ENCODE results near the gene NUDT19. TPM values are rescaled to one million over a fixed set of nuclear protein-coding genes. Genes with fewer than 3 reads are reported as not detected.

NUDT19 gene
- total and polyA plus RNA-seq, 4 donors = 4.6 to 9.2 (median 6.6) TPM

DNA sequence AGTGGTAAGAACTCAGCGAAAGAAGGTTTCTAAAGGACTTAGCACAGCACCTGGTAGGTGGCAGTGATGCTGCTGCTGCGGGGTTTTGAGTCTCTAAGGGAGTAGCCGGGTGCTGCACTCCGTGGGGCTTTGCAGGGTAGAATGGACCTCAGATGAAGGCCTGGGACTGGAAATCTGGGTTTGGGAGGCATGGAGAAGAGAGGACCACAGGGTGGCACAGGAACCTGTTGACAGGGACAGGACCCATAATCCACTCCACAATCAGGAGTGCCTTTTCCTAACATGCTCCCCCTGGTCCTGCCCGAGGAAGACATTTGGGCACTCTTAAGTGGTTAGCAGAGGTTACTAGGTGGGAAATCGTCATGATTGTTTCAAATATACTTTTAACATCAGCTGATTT is 57.7 kb downstream of the NUDT19 start:
- peaks cover 0 to 2% (median 0%) of the 10 kb centered on the region in 4 donors for H3K27me3 ChIP-seq (ENCODE audit: control insufficient read depth in 4 of 4, insufficient read depth in 4 of 4, low read length in 3 of 4)
- no peaks in the 10 kb centered on the region for H3K9me3 ChIP-seq (ENCODE audit: control insufficient read depth in 4 of 4, low read length in 3 of 4)
- DNase-seq (ENCODE audit: low spot score) = no peak
- H3K4me1 ChIP-seq (ENCODE audit: control insufficient read depth in 4 of 4, insufficient read depth in 4 of 4, low read length in 3 of 4) = no peaks in the 10 kb centered on the region
- no peak overlapping the region for H3K4me3 ChIP-seq (ENCODE audit: low read depth in 1 of 3, low read length in 3 of 3)
- H3K36me3 ChIP-seq (ENCODE audit: control insufficient read depth in 4 of 4, insufficient read depth in 3 of 4, low read depth in 1 of 4, low read length in 3 of 4) = no peaks in the 10 kb centered on the region
- TF ChIP-seq, protein P1, sequence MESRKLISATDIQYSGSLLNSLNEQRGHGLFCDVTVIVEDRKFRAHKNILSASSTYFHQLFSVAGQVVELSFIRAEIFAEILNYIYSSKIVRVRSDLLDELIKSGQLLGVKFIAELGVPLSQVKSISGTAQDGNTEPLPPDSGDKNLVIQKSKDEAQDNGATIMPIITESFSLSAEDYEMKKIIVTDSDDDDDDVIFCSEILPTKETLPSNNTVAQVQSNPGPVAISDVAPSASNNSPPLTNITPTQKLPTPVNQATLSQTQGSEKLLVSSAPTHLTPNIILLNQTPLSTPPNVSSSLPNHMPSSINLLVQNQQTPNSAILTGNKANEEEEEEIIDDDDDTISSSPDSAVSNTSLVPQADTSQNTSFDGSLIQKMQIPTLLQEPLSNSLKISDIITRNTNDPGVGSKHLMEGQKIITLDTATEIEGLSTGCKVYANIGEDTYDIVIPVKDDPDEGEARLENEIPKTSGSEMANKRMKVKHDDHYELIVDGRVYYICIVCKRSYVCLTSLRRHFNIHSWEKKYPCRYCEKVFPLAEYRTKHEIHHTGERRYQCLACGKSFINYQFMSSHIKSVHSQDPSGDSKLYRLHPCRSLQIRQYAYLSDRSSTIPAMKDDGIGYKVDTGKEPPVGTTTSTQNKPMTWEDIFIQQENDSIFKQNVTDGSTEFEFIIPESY (IDR thresholded peaks at IDR 0.05) = no peak
- TF ChIP-seq, protein P2, sequence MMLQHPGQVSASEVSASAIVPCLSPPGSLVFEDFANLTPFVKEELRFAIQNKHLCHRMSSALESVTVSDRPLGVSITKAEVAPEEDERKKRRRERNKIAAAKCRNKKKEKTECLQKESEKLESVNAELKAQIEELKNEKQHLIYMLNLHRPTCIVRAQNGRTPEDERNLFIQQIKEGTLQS (IDR thresholded peaks at IDR 0.05) = no peak
- no peak for TF ChIP-seq YY1 (IDR thresholded peaks at IDR 0.05)
- TF ChIP-seq, protein P3, sequence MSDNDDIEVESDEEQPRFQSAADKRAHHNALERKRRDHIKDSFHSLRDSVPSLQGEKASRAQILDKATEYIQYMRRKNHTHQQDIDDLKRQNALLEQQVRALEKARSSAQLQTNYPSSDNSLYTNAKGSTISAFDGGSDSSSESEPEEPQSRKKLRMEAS (IDR thresholded peaks at IDR 0.05) = no peak
- no peak for TF ChIP-seq RAD21 (IDR thresholded peaks at IDR 0.05)
- no peak for TF ChIP-seq FOXA1 (IDR thresholded peaks at IDR 0.05)
- TF ChIP-seq, protein P4, sequence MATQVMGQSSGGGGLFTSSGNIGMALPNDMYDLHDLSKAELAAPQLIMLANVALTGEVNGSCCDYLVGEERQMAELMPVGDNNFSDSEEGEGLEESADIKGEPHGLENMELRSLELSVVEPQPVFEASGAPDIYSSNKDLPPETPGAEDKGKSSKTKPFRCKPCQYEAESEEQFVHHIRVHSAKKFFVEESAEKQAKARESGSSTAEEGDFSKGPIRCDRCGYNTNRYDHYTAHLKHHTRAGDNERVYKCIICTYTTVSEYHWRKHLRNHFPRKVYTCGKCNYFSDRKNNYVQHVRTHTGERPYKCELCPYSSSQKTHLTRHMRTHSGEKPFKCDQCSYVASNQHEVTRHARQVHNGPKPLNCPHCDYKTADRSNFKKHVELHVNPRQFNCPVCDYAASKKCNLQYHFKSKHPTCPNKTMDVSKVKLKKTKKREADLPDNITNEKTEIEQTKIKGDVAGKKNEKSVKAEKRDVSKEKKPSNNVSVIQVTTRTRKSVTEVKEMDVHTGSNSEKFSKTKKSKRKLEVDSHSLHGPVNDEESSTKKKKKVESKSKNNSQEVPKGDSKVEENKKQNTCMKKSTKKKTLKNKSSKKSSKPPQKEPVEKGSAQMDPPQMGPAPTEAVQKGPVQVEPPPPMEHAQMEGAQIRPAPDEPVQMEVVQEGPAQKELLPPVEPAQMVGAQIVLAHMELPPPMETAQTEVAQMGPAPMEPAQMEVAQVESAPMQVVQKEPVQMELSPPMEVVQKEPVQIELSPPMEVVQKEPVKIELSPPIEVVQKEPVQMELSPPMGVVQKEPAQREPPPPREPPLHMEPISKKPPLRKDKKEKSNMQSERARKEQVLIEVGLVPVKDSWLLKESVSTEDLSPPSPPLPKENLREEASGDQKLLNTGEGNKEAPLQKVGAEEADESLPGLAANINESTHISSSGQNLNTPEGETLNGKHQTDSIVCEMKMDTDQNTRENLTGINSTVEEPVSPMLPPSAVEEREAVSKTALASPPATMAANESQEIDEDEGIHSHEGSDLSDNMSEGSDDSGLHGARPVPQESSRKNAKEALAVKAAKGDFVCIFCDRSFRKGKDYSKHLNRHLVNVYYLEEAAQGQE (IDR thresholded peaks at IDR 0.05) = no peak
- TF ChIP-seq NR2F2 (IDR thresholded peaks at IDR 0.05) = no peak
- TF ChIP-seq RXRA (IDR thresholded peaks at IDR 0.05) = no peak
- TF ChIP-seq GABPA (IDR thresholded peaks at IDR 0.05 in 1 of 2, conservative IDR thresholded peaks at IDR 0.05 in 1 of 2) = no peak
- H3K9ac ChIP-seq (ENCODE audit: low read depth in 1 of 2, low read length in 2 of 2) = no peak overlapping the region
- H3K27ac ChIP-seq (ENCODE audit: low read depth in 1 of 2, low read length in 2 of 2) = no peak overlapping the region
- WGBS = 71% methylated on average over 6 of the region's 6 CpGs

DNA sequence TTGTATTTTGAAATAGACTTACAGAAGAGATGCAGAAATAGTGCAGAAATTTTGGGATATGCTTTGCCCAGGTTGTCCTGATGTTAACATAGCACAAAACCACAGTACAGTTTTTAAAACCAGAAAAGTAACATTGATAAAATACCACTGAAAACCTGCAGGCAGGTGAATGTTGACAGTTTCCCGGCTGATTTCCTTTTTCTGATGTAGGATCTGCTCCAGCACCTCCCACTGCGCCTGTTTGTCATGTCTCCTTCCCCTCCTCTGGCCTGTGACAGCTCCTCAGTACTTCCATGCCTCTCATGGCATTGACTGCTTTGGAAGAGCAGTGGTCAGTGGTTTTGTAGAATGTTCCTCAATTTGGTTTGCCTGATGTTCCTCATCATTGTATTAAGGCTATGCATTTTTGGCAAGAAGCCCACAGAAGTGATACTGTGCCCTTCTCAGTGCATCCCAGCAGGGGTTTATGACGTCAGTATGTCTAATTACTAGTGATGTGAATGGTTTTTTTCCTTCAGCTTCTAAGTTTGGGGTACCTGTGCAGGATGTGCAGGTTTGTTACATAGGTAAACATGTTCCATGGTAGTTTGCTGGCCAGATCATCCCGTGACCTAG is 58.9 kb downstream of the NUDT19 start:
- no peak overlapping the region for H3K9ac ChIP-seq (ENCODE audit: low read depth in 1 of 2, low read length in 2 of 2)
- DNase-seq (ENCODE audit: low spot score) = no peak

More for the DNA sequence above, 58.9 kb downstream of the NUDT19 start:
- H3K4me1 ChIP-seq (ENCODE audit: control insufficient read depth in 4 of 4, insufficient read depth in 4 of 4, low read length in 3 of 4) = no peaks in the 10 kb centered on the region
- H3K9me3 ChIP-seq (ENCODE audit: control insufficient read depth in 4 of 4, low read length in 3 of 4) = no peaks in the 10 kb centered on the region
- no peak overlapping the region for H3K4me3 ChIP-seq (ENCODE audit: low read depth in 1 of 3, low read length in 3 of 3)
- H3K27me3 ChIP-seq (ENCODE audit: control insufficient read depth in 4 of 4, insufficient read depth in 4 of 4, low read length in 3 of 4) = peaks cover 0 to 5% (median 0%) of the 10 kb centered on the region in 4 donors
- H3K27ac ChIP-seq (ENCODE audit: low read depth in 1 of 2, low read length in 2 of 2) = no peak overlapping the region
- TF ChIP-seq HNF4G (IDR thresholded peaks at IDR 0.05) (no peak), RAD21 (IDR thresholded peaks at IDR 0.05) (no peak), YY1 (IDR thresholded peaks at IDR 0.05) (no peak), SP1 (IDR thresholded peaks at IDR 0.05) (no peak), TAF1 (conservative IDR thresholded peaks at IDR 0.05) (no peak), GABPA (IDR thresholded peaks at IDR 0.05 in 1 of 2, conservative IDR thresholded peaks at IDR 0.05 in 1 of 2) (no peak)
- TF ChIP-seq, protein P5, sequence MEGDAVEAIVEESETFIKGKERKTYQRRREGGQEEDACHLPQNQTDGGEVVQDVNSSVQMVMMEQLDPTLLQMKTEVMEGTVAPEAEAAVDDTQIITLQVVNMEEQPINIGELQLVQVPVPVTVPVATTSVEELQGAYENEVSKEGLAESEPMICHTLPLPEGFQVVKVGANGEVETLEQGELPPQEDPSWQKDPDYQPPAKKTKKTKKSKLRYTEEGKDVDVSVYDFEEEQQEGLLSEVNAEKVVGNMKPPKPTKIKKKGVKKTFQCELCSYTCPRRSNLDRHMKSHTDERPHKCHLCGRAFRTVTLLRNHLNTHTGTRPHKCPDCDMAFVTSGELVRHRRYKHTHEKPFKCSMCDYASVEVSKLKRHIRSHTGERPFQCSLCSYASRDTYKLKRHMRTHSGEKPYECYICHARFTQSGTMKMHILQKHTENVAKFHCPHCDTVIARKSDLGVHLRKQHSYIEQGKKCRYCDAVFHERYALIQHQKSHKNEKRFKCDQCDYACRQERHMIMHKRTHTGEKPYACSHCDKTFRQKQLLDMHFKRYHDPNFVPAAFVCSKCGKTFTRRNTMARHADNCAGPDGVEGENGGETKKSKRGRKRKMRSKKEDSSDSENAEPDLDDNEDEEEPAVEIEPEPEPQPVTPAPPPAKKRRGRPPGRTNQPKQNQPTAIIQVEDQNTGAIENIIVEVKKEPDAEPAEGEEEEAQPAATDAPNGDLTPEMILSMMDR (IDR thresholded peaks at IDR 0.05; ENCODE audit: low read depth, low read length, missing input control) = no peak
- H3K36me3 ChIP-seq (ENCODE audit: control insufficient read depth in 4 of 4, insufficient read depth in 3 of 4, low read depth in 1 of 4, low read length in 3 of 4) = no peaks in the 10 kb centered on the region
- WGBS = 55% methylated on average over 4 of the region's 4 CpGs

Measured in liver (tissue), 9 donors.